Activated CD4-positive, CD25-positive, alpha-beta regulatory T cell treated with anti-CD3 and anti-CD28 coated beads, Interleukin-2, amount 50 U/mL, for 16 hours (primary cell): ENCODE data around the gene CIAO2B.
"Not testable (repeated sequence)": the region's sequence is repeated elsewhere in the genome, so short reads cannot be mapped to it uniquely, and the experiment has no call there.

Source experiments
- DNase-seq: peaks from one replicate; pipeline ENCODE4 v3.0.0-alpha.2; 2020; ENCODE audit warnings: low read depth, low spot score

Gene CIAO2B

GRCh38 chr16:66904846-66905632 is 29.2 kb downstream of the CIAO2B start:
- no peak for DNase-seq

- DNase-seq: no peak
Observed at GRCh38 chr16:66904428-66904845, 29.8 kb downstream of the CIAO2B start.

GRCh38 chr16:66903544-66904427 is 30.4 kb downstream of the CIAO2B start:
- DNase-seq: no peak

- DNase-seq: no peak
Observed at GRCh38 chr16:66902648-66903543, 31.3 kb downstream of the CIAO2B start.

- DNase-seq: no peak
Observed at GRCh38 chr16:66901626-66902025, 32.6 kb downstream of the CIAO2B start.

GRCh38 chr16:66900721-66901441 is 33.3 kb downstream of the CIAO2B start:
- no peak for DNase-seq

GRCh38 chr16:66899945-66900710 is 34.1 kb downstream of the CIAO2B start:
- DNase-seq: no peak

- no peak for DNase-seq
Observed at GRCh38 chr16:66899310-66899944, 34.8 kb downstream of the CIAO2B start.

- DNase-seq: no peak
Observed at GRCh38 chr16:66898933-66899309, 35.3 kb downstream of the CIAO2B start.

- DNase-seq: no peak
Observed at GRCh38 chr16:66898207-66898606, 36.0 kb downstream of the CIAO2B start.

- DNase-seq: not testable (repeated sequence)
Observed at GRCh38 chr16:66896682-66897081, 37.5 kb downstream of the CIAO2B start.

GRCh38 chr16:66895999-66896398 is 38.2 kb downstream of the CIAO2B start:
- no peak for DNase-seq

GRCh38 chr16:66895689-66895979 is 38.6 kb downstream of the CIAO2B start:
- DNase-seq: no peak

- DNase-seq: no peak
Observed at GRCh38 chr16:66894948-66895688, 39.1 kb downstream of the CIAO2B start.

GRCh38 chr16:66894055-66894454 is 40.1 kb downstream of the CIAO2B start:
- DNase-seq: no peak

GRCh38 chr16:66891797-66892196 is 42.4 kb downstream of the CIAO2B start:
- no peak for DNase-seq

- DNase-seq: no peak
Observed at GRCh38 chr16:66891360-66891759, 42.8 kb downstream of the CIAO2B start.

GRCh38 chr16:66890799-66891198 is 43.4 kb downstream of the CIAO2B start:
- no peak for DNase-seq

- no peak for DNase-seq
Observed at GRCh38 chr16:66889622-66890021, 44.6 kb downstream of the CIAO2B start.
